ENCODE results near the gene ACER1. TPM values are rescaled to one million over a fixed set of nuclear protein-coding genes. Genes with fewer than 3 reads are reported as not detected.

ACER1 gene
- total and polyA plus RNA-seq, 2 experiments from 2014 or later: not detected

DNA sequence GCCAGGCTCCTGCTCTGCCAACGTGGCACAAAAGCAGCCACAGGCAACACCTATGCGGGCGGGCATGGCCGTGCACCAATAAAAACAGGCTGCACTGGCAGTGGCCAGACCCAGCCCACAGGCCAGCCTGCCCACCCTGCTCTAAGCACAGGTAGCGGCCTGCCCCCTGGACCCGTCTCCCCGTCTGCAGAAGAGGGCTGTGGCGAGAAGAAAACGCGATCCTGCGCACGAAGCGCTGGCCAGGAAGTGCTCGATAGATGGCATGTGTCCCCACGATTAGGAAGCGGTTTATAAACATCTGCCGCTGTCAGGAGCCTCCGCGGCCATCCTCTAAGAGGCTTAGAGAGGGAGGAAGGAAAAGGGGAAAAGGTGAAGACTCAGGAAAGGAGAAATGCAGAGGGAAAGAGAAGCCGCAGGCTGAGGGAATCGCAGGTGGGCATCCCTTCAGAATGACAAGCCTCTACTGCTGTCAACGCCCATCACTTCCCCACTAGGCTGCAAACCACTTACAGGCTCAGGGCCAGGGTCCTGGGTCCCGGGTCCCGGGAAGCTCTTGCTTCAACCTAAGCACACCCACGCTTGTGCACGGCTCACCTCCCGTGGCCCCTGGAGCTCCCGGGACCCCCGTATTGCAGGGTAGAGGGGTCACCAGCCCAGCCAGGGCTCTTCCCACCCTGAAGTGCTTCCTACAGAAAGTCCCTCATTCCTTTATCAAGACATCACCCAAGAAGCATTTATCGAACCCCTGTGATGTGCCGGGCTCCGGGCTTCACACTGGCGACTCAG, 64.1 kb downstream of the ACER1 start:
- no peak overlapping the region for H3K4me3 ChIP-seq
- H3K27ac ChIP-seq: no peak overlapping the region
- no peaks in the 10 kb centered on the region for H3K9me3 ChIP-seq (ENCODE audit: low read depth)
- TF ChIP-seq, protein P1, sequence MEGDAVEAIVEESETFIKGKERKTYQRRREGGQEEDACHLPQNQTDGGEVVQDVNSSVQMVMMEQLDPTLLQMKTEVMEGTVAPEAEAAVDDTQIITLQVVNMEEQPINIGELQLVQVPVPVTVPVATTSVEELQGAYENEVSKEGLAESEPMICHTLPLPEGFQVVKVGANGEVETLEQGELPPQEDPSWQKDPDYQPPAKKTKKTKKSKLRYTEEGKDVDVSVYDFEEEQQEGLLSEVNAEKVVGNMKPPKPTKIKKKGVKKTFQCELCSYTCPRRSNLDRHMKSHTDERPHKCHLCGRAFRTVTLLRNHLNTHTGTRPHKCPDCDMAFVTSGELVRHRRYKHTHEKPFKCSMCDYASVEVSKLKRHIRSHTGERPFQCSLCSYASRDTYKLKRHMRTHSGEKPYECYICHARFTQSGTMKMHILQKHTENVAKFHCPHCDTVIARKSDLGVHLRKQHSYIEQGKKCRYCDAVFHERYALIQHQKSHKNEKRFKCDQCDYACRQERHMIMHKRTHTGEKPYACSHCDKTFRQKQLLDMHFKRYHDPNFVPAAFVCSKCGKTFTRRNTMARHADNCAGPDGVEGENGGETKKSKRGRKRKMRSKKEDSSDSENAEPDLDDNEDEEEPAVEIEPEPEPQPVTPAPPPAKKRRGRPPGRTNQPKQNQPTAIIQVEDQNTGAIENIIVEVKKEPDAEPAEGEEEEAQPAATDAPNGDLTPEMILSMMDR (IDR thresholded peaks at IDR 0.05; ENCODE audit: low read depth, low read length): no peak
- H3K4me1 ChIP-seq (ENCODE audit: low read depth): peaks cover 67% of the 10 kb centered on the region
- peaks cover 7% of the 10 kb centered on the region for H3K36me3 ChIP-seq
- DNase-seq (ENCODE audit: low read depth in 1 of 2, low spot score in 1 of 2): no peak
- no peaks in the 10 kb centered on the region for H3K27me3 ChIP-seq

DNA sequence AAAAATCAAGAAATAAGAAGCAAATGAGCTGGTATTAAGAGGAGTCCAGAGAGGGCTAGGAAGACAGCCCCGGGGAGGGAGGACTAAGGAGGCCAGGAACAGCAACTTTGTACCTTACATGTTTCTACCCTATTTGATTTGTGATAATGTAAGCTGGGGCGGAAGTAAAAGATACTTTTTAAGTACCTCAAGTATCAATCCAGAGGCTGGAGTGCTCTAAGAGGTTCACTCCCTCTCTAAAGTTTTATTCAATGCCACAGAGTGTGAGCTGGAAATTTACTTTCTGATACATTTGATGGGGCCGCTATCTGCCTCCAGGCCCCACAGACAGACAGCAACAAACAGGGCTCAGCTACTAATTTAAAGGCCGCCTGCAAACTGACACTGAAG, 65.0 kb downstream of the ACER1 start:
- no peak overlapping the region for H3K4me3 ChIP-seq
- no peak for DNase-seq (ENCODE audit: low read depth in 1 of 2, low spot score in 1 of 2)
- H3K36me3 ChIP-seq: peaks cover 7% of the 10 kb centered on the region
- no peaks in the 10 kb centered on the region for H3K27me3 ChIP-seq
- H3K9me3 ChIP-seq (ENCODE audit: low read depth): no peaks in the 10 kb centered on the region
- TF ChIP-seq, protein P1 (IDR thresholded peaks at IDR 0.05; ENCODE audit: low read depth, low read length): no peak
- H3K27ac ChIP-seq: no peak overlapping the region
- H3K4me1 ChIP-seq (ENCODE audit: low read depth): peaks cover 67% of the 10 kb centered on the region

DNA sequence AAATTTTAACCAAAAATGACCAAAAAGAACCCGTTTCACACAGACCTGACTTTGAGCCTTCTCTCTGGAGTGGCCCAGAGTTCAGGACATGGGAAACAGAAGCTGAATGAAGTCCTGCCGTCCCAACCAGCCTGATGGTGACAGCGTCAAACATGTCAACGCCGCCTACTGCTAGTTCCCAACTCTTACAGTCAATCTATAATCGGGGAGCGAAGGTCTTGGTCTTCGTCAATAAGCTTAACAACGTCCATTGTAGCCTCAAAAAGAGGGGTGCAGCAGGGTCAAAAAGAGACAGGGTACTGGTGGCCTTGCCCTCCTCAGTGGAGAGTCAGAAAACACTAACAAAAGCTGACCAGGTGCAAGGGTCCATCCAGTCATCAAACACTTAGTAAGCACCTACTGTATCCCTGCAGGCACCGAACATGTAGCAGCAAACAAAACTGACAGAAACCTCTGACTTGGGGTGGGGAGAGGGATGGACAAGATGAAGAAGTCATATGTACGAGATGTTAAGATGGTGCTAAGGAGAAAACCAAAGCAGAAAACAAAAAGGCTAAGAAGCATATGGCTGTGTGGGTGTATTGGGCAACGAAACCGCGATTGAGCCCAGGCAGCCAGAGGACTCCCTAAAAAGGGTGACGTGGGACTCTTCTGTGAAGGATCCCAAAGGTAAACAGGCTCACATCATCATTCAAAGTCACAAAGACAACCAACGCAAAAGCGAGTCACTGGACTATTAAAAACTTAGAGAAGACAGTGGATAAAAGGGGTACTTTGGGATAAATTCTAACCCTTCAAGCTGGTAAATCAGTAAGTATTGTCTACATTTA, 65.6 kb downstream of the ACER1 start:
- TF ChIP-seq, protein P1 (IDR thresholded peaks at IDR 0.05; ENCODE audit: low read depth, low read length): no peak
- H3K27ac ChIP-seq: no peak overlapping the region
- no peak for DNase-seq (ENCODE audit: low read depth in 1 of 2, low spot score in 1 of 2)
- peaks cover 7% of the 10 kb centered on the region for H3K36me3 ChIP-seq
- peaks cover 64% of the 10 kb centered on the region for H3K4me1 ChIP-seq (ENCODE audit: low read depth)
- H3K4me3 ChIP-seq: no peak overlapping the region
- no peaks in the 10 kb centered on the region for H3K9me3 ChIP-seq (ENCODE audit: low read depth)
- H3K27me3 ChIP-seq: no peaks in the 10 kb centered on the region

DNA sequence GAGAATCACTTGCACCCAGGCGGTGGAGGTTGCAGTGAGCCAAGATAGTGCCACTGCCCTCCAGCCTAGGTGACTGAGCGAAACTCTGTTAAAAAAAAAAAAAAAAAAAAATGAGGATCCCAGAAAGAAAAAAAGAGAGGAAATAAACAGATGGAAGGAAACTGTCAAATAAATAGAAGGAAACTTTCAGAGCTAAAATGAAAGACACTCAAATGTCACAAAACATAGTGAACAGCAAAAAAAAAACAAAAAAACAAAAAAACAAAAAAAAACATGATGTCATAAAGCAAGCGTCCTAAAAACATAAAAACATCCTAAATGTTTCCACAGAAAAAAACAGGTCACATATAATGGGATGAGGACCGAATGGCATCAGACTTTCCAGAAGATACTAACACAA, 68.6 kb downstream of the ACER1 start:
- no peaks in the 10 kb centered on the region for H3K9me3 ChIP-seq (ENCODE audit: low read depth)
- peaks cover 5% of the 10 kb centered on the region for H3K36me3 ChIP-seq
- H3K4me1 ChIP-seq (ENCODE audit: low read depth): peaks cover 34% of the 10 kb centered on the region
- DNase-seq (ENCODE audit: low read depth in 1 of 2, low spot score in 1 of 2): no peak
- H3K27ac ChIP-seq: peak overlapping the region; percentile 82
- no peaks in the 10 kb centered on the region for H3K27me3 ChIP-seq
- H3K4me3 ChIP-seq: no peak overlapping the region
- TF ChIP-seq, protein P1 (IDR thresholded peaks at IDR 0.05; ENCODE audit: low read depth, low read length): no peak

DNA sequence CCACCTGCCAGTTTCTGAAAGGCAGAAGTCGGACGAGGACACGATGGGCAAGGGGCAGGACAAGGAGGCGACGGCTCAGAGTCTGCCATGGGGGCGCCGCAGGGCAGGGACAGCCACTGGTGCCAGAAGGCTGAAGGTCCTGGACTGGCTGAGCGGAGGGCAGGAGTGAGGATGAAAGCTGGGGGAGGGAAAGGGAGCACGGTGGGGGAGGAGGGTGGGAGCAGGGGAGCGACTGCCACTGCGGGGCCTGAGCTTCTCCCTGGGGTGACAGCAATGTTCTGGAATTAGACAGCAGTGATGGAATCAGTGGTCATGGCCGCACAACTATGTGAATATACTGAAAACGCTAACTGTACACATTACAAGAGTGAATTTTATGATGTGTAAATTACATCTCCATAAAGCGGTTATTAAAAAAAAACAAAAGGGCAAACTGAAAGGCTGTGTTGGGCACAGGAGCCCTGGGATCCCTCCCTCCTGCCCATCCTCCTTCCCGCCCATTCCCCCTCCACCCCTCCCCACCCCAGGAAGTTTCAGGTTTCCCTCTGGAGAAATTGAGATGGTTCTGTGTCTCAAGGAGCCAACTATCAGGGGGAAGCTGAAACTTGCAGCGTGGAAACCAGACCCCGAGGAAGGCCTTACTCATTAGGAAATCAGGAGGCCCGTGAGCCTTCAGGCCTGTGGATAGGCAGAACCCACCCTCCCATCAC, 69.5 kb downstream of the ACER1 start:
- no peaks in the 10 kb centered on the region for H3K27me3 ChIP-seq
- no peak overlapping the region for H3K4me3 ChIP-seq
- TF ChIP-seq, protein P1 (IDR thresholded peaks at IDR 0.05; ENCODE audit: low read depth, low read length): no peak
- H3K27ac ChIP-seq: peak overlapping the region; percentile 82
- H3K9me3 ChIP-seq (ENCODE audit: low read depth): no peaks in the 10 kb centered on the region
- DNase-seq (ENCODE audit: low read depth in 1 of 2, low spot score in 1 of 2): no peak
- peaks cover 5% of the 10 kb centered on the region for H3K36me3 ChIP-seq
- peaks cover 25% of the 10 kb centered on the region for H3K4me1 ChIP-seq (ENCODE audit: low read depth)

All from cardiac muscle cell (in vitro differentiated cells and primary cell).